Kidney tubule cell (primary cell): ENCODE data around the gene ZP4.

Source experiments
- DNase-seq: peaks from one replicate; pipeline ENCODE4 v3.0.0-alpha.2; 2018; ENCODE audit warnings: low spot score

ZP4 gene

DNA sequence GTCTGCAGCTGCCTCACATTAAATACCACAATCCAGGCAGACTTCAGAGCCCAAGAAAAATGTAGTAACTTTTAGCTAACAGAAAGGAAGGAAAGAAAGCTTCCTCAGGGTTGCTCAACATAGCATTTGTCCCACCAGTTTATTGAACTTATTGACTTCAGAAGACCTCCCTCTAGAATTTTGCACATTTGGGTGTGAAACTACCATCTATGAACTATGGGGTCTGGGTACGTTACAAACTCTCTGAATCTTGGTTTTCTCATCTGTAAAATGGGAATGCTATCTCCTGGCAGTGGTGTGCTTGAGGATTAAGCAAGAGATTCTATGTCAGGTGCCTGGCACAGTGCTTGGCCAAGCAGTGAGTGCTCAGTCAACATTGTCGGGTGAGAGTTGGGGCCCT is at the start of gene ZP4:
TSS of gene ZP4 (minus strand) at position 101 of the 400 bp plus-strand sequence. CDS start 287 bp downstream, outside the sequence.
- no peak for DNase-seq

DNA sequence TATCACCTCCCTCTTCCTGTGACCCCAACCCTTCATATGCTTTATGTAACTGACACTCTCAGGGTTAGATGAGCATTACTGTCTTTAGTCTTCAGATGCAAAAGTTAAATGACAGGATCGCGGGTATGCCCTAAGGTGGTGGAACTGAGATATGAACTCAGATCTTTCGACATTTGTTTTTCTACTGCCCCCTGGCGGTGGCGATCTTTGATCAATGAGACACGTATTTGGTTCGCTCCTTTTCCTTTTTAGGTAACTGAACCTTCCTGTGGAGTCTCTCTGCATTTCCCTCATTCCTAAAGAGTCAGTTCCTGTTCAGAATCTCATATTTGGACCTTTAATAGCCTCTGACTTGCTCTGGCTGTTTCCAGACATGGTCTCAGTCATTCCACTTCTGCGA is 47.8 kb upstream of the ZP4 start:
- DNase-seq = no peak

DNA sequence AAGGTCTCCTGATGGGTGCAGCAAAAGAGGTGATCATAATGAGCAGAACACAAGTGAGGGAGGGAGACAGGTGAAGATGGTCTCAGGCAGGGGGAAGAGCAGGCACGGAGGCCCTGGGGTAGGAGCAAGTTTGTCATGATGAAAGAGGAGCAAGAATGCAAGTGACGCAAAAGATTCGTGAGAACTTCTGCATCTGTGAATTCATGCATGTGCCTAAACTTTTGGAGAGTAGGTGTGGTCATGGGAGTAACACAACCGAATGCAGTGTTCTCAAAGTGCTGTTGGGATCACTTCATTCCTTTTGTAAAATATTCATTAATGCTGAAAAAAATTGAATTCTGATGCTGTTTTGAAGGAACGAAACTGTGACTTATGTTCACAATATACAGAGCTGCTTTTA is 47.3 kb upstream of the ZP4 start:
- DNase-seq = no peak

DNA sequence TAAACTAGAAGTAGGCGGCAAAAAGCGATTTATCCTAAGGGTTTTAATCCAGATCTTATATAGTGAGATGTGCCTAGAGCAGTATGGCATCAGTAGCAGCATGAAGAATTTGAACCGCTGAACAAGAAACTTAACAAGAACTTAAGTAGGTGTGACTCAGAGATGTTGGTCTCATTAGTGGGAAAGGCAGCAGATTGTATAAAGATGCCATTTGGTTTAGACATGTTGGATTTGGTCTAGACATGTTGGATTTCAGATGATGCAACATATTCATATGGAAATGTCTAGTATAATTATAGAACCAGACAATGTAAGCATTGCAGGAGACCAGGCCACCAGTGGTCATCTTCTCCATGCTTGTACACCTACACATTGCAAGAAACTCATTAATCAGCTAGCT is 42.1 kb upstream of the ZP4 start:
- peak; percentile 56 for DNase-seq

DNA sequence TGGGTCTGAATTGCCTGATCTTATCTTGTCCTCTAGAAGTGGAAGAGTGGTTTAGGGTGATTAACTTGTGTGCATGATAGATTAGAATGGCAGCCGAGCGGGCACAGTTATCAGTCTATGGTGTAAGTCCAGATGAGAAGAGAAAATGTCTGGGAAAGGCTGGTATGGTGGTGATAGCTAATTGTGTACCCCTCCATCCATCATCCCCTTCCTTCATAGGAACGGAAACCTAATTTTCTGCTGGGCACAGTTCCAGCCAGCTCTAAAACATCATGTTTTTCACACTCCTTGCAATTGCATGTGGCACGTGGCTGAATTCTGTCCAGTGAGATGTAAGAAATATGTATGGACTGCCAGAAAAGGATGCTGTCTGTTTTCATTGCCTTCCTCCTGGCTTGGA is 40.9 kb upstream of the ZP4 start:
- DNase-seq = no peak

GRCh38 chr1:237927198-237927597 is 36.5 kb upstream of the ZP4 start:
- no peak for DNase-seq

- no peak for DNase-seq
Measured at GRCh38 chr1:237921306-237921705, 30.6 kb upstream of the ZP4 start.

DNA sequence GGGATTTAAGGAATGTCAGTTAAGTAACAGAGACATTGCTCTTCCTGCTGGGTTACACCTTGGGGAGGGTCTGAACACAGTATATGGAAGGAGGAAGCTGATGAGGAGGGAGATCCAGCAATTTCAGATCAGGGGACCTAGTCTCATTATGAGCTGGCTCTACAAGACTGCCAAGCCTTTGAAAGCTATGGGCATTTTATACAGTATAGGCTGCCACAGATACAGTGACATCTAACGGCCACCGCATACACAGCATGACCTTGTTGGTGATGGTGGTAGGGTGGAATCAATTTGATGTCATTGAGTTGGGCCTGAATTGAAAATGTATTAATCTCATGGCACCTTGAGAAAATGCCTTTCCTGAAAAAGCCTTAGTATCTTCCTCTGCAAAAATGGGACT is 22.6 kb upstream of the ZP4 start:
- no peak for DNase-seq

DNA sequence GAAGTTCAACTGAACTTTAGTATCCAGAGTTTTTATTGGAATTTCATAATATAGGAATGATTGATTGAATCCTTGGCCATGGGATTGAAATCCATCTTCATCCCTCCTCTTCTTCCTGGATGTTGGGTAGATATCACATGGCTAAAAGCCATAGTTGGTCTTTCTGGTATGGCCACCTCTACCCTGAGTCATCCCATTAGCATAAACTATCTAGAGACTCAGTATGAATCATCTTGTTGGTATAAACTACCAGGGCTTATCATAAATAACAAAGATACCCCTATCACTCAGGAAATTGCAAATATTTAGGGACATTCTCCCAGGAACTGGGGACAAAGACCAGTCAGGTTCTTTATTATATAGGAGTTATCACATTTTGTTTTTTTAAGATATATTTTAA is 21.2 kb upstream of the ZP4 start:
- DNase-seq = peak; percentile 61

GRCh38 chr1:237910834-237911233 is 20.1 kb upstream of the ZP4 start:
- no peak for DNase-seq

DNA sequence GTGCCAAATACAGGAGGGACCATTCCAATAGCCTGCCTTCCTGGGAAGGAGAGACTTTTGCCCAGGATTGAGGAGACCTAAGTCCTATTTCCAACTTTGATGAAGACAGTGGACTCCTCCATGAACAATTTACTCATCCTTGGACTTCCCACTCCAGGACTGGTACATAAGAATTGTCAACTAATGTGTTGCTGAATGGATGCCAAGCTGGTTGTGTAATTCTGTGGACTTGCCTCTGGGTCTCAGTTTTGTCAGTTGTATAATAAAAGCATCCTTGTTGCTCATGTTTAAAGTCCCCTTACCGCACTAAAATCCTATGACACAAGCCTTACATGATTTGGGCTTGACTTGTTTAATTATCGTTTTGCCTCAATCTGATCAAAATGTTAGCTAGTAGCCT is 13.2 kb upstream of the ZP4 start:
- no peak for DNase-seq

GRCh38 chr1:237902960-237903743 is 12.4 kb upstream of the ZP4 start:
- DNase-seq = no peak

DNA sequence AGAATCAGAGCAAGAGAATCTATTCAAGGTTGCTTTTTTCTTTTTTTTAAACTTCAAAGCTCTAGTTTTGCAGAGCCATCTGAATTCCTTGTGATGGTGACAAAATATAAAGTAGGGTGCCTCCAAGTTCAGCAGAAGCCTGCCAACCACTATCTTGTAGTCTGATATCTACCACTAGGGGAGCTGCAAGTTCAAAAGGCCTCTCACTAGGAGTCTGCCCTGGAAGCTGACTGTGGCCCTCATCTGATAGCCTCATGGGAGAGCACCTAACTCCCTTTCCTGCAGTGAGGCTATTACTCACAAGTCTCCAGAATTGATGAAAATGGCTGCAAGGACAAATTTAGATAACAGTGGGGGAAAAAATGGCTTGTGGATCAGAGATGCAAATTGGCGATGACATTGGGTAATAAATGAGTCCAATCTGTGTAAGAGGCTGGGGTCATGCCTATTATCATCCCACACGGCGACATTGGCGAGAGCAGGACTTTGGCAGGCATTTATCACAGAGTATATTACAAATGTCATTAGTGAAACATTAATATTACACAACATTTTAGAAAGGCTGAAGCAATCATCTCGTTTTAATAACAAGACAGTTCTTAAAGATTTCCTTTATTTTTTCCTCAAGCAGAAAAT is 10.7 kb upstream of the ZP4 start:
- peak; percentile 67 for DNase-seq

DNA sequence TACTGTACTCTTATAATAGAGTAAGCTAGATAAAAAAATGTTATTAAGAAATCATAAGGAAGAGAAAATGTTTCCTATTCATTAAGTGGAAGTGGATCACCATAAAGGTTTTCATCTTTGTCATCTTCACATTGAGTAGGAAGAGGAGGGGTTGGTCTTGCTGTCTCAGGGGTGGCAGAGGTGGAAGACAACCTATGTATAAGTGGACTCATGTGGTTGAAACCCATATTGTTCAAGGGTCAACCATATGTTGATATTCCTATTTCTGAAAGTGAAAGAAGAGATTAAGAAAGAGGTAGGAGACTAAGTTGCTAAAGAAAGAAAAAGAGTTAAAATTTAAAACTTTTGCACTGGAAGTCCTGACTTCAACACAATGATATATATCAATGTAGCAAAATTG is 4.9 kb upstream of the ZP4 start:
- no peak for DNase-seq

DNA sequence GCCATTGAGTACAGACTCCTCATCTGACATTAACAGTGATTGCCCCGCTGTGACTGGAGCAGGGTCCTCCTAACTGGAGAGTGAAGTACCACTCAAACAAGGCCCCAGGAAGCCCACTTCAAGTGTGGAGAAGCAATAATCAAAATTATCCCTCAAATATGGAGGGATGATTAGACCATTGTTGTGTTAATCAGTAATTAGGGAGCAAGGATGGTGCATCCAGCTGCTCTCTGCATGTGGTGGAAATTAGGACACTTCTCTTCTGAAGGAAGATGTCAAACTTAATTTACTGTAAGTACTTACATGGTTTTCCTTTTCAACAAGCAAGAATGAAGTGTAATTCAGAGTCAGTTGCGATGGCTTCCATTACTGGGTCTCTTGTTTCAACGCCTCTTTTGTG is 3.4 kb upstream of the ZP4 start:
- no peak for DNase-seq

DNA sequence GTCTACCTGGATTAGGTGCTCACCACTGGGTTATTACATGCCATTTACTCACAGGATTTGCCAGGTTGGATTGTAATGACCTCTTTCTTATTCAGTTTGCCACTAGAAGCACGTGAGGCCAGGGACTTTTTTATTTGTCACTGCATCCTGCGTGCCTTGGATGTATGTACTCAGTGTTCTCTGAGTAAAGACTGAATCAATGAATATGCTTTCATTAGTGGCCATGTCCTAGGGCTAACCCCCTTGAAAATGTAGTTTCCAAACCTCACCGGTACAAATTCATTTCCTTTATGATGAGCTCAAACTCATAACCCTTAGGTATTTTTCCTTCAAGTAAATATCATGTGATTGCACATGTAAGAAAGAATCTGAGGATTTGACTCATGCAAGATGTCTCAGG is 1.3 kb upstream of the ZP4 start:
- DNase-seq = peak; percentile 42

DNA sequence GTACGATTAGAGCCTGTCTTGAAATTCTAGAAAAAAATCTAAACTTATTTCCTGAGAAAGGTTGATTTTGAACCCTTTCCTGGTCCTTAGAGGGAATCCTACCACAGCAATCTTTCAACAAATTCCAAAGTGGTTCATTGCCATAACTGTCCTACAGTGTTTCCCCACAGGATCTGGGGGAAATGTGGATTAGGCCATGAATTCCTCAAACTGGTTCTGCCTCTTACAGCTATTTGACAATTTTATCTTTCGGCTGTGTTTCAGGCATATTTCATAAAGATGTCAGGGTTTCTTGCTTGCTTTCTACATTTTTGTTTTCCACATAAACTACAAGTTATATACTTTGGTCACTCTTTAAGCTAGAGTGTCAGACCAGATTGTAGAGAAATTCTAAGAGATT is 544 bp upstream of the ZP4 start:
- DNase-seq = no peak

DNA sequence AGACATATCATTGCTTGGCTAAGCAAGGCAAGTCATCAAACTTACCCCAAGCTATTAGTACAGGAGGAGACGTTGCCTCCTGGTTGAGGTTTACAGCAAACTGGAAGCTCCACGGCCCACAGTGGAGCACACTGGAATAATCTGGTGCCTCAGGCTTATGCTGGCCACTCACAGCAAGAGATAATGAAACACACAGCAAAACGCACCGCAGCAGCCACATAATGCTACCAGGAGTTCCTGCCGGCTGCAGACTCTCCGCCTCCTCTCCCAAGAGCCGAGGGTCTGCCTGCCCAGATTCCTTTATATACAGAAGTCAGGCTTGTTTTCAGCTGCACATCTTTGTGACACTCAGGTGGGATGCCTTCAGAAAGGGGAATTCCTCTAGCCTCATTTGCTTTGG is 306 bp downstream of the ZP4 start:
- no peak for DNase-seq

GRCh38 chr1:237888143-237888542 is 2.6 kb downstream of the ZP4 start:
- DNase-seq = peak; percentile 67

DNA sequence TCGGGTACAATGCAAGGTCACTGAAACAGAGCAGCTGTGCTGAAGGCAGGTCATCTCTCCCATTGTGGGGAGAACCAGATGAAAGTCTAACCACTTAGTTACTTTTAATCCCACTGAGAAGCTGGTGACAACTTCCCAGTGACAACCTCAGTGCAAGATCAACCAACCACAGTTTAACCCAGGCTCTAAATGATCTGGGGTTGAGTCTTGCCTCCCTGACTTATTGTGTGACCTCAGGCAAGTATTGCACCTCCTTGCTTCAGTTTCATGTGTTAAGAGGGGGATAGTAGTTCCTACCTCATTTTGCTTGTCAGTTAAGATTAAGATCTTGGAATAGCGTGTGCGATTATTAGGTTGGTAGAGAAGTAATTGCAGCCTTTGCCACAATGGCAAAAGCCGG is 3.2 kb downstream of the ZP4 start:
- DNase-seq = no peak

DNA sequence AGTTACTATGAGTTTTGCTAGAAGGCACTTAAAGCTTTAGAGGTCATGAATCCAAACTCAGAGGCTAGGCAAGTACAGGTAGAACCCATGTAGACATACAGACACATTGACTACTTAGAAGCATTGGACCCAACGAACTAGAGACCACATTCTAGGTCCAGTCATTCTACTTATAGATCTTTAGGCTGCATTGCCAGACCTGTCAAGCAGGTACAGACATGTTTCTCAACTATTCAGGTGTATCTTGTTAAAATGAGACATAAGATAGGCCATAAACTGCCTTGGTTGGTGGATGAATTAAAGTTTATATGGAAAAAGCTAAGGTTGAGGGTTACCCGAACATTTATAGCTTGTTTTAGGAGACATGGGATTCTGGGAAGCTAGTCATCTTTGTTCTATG is 6.5 kb downstream of the ZP4 start:
- DNase-seq = no peak

DNA sequence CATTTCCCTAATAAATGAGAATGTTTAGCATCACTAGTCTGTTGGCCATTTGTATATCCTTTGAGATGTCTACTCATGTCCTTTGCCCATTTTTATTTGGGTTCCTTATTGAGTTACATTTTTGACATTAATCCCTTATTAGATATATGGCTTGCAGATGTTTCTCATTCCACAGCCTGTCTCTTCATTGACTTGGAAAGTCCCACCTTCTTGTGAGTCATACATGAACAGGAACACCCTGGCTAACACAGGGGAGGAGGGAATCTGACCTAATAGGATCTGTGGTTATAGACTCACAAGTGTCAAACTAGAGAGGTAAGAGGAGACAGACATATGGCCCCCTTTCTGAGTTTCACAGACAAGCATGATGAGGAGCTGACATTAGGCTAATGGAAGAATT is 11.5 kb downstream of the ZP4 start:
- peak; percentile 92 for DNase-seq

GRCh38 chr1:237878406-237878805 is 12.3 kb downstream of the ZP4 start:
- no peak for DNase-seq

DNA sequence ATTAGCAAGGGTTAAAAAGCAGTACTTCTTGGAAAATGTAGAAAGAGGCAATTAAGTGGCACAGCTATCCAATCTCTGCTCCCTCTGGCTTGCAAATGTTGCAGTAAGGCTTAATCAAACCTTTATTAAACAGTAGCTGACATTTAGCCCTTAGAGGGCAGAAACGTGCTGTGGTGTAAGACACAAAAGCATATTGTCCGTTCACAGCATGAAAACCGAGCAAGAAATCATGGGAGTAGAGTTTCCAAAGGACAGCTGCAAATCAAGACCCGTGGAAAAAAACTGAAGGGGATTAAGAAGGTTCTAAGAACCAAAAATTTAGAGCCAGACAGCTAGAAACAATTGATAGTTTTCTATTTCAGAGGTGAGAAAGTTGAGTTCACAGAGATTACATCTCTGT is 13.1 kb downstream of the ZP4 start:
- no peak for DNase-seq
